K562 treated with DMSO at 1 percent for 48 hours (cell line): ENCODE data around the gene SPECC1. TPM values are rescaled to one million over a fixed set of nuclear protein-coding genes. Genes with fewer than 3 reads are reported as not detected.

Experiments
- total RNA-seq: library from RNA; unstranded; fragments of 300-600 nt; gene quantifications from 2 replicates; pipeline ENCODE4 v1.2.3, GENCODE V29; 2022; ENCODE audit warnings: low replicate concordance; ENCODE audit errors: extremely low read depth

The SPECC1 gene, protein sequence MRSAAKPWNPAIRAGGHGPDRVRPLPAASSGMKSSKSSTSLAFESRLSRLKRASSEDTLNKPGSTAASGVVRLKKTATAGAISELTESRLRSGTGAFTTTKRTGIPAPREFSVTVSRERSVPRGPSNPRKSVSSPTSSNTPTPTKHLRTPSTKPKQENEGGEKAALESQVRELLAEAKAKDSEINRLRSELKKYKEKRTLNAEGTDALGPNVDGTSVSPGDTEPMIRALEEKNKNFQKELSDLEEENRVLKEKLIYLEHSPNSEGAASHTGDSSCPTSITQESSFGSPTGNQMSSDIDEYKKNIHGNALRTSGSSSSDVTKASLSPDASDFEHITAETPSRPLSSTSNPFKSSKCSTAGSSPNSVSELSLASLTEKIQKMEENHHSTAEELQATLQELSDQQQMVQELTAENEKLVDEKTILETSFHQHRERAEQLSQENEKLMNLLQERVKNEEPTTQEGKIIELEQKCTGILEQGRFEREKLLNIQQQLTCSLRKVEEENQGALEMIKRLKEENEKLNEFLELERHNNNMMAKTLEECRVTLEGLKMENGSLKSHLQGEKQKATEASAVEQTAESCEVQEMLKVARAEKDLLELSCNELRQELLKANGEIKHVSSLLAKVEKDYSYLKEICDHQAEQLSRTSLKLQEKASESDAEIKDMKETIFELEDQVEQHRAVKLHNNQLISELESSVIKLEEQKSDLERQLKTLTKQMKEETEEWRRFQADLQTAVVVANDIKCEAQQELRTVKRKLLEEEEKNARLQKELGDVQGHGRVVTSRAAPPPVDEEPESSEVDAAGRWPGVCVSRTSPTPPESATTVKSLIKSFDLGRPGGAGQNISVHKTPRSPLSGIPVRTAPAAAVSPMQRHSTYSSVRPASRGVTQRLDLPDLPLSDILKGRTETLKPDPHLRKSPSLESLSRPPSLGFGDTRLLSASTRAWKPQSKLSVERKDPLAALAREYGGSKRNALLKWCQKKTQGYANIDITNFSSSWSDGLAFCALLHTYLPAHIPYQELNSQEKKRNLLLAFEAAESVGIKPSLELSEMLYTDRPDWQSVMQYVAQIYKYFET
- not detected in 2 replicates for total RNA-seq

DNA sequence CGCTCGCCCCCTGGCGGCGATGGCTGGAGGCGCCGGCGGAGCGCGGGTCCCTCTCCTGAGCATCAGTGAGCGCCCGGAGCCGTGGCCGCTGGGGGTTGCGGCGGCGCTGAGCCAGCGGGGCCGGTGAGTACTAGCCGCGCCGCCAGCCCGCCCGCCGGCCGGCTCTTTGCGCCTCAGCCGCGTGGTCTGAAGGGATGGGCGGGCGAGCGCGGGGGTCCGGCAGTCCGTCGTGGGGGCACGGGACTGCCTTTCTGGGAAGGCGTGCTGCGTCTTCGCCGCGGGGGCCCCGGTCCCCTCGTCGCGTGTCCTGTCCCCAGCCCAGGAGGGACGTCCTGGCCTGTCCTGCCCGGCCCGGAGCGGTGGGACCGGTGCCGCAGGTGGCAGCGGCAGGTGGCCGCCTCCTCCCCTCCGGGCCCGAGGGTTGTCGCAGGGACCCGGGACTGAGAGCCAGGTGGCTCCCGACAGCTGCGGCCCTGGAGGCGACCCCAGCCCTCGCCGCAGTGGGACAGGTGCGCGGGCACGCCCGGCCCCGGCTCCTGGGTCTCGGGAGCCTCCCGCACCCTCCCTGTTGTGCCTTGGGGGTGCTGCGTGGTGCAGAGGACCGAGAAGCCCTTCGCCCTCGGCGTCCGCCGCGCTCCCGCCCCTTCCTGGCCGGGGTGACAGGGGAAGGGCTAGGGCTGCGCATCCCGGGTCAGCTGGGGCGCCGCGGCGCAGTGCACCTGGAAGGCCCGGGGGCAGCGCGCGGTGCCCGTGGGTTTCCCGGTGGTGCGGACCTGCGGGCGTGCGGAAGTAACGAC is at the start of gene SPECC1:
Gene SPECC1 (plus strand): TSS at position 58 of the 797 bp plus-strand sequence. CDS start 87,293 bp downstream, outside the sequence.

DNA sequence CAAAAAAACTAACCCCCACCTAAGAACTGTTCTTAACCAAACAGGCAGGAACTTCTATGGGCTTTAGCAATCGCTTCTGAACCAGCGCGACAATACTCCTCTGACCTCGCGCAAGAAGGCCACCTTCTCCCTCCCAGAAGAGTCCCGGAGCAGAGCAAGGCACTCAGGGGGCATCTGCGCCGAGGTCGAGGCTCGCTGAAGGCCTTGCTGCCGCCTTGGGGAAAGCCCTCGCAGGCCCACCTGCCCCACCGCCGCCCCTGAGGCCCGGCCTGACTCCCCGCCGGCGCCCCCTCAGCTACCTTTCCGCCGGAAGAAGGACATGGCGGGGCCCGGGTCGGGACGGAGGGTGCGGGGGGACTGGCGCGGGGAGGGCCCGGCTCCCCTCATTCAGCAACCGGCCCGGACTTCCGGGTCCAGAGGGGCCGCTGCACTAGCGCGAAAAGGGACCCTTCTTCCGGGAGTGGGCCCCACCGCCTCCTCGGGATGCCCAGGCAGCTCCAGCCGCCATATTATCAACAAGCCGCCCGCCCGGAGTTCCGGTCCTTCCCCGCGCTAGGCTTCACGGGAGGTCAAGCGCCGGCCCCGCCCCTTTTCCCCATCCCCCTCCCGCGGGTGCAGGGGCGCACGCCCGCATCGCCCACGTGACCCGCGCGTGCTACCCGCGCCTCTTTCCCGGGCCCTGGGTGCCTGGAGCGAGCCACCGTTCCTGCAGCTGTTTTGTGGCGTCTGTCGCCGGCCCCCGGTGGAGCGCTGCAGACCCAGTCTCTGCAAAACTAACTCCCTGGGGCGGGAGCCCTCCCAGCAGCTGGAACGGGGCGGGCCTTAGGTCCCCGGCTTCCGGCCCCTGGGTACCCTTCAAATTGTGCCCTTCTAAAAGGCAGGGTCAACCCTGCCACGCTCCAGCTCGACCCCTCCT is 31.6 kb upstream of the SPECC1 start, which contains the start of gene AKAP10:
Gene AKAP10 (minus strand): TSS at position 536 of the 916 bp plus-strand sequence. CDS start 149 bp downstream, at position 387.

Other genes with a start within 250 kb of the SPECC1 start
- gene ULK2, start 141.4 kb upstream of the SPECC1 start, total RNA-seq, result not detected in 2 replicates
- not detected in 2 replicates for gene AKAP10, start 31.5 kb upstream of the SPECC1 start, total RNA-seq